ENCODE results near the gene ITGA3. TPM values are rescaled to one million over a fixed set of nuclear protein-coding genes. Genes with fewer than 3 reads are reported as not detected.
"Not testable (repeated sequence)": the region's sequence is repeated elsewhere in the genome, so short reads cannot be mapped to it uniquely, and the experiment has no call there.

ITGA3 gene
- total RNA-seq, 1 donor from 2014 or later: 14.5 TPM

DNA sequence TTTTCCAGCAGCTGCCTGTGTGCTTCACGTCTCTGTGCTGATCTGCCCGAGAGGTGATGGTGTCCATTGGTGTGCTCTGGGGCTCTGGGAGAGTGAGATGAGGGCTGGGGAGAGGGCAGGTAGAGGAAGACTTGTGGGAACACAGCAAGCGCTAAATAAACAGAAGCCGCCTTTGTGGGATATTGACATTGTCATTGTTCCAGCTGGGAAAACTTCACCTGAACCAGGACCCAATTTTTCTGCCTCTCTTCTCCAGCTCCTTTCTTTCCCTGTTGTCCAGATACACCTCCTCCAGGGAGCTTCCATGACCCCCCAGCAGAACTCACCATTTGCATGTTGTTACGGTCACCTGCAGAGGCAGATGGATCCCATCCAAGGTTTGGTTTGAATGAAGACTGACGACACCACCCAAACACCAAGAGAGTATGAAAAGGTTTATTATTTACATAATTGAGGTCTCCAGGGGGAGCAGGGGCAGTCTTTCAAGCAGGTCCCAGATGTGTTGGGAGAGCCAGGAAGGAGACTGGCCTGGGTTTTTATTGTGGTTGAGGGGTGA lies 3.6 kb upstream of the ITGA3 start:
- H3K27ac Mint-ChIP-seq: no peak overlapping the region
- H3K9me3 Mint-ChIP-seq: no peaks in the 10 kb centered on the region
- no peak overlapping the region for H3K4me3 Mint-ChIP-seq
- no peak for DNase-seq
- H3K36me3 Mint-ChIP-seq (ENCODE audit: low read depth): no peaks in the 10 kb centered on the region
- no peaks in the 10 kb centered on the region for H3K27me3 Mint-ChIP-seq
- peaks cover 53% of the 10 kb centered on the region for H3K4me1 Mint-ChIP-seq
- intact Hi-C loops (cut with micrococcal nuclease): no loop called here

- no peak overlapping the region for H3K4me3 Mint-ChIP-seq
- H3K36me3 Mint-ChIP-seq (ENCODE audit: low read depth): peaks cover 2% of the 10 kb centered on the region
- H3K27me3 Mint-ChIP-seq: peaks cover 3% of the 10 kb centered on the region
- no peak for DNase-seq
- intact Hi-C loops (cut with micrococcal nuclease): no loop called here
- peak overlapping the region; percentile 45 for H3K27ac Mint-ChIP-seq
- H3K4me1 Mint-ChIP-seq: peaks cover 50% of the 10 kb centered on the region
- H3K9me3 Mint-ChIP-seq: no peaks in the 10 kb centered on the region
These were observed 2.9 kb upstream of the ITGA3 start for GRCh38 chr17:50052822-50053653.

DNA sequence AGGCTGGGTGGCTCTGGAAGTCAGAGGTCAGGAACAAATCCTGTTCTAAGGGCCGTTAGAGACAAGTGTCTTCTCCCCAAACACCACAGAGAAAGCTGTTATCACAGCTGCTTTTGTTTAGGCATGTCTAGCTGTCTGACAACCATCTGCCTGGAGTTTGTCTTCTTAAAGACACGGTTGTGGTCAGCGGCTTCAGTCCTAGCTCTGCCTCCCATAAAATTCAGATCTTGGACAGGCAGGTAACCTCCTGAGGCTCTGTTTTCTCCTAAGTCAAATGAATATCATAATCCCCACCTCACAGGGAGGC lies 2.3 kb upstream of the ITGA3 start:
- H3K36me3 Mint-ChIP-seq (ENCODE audit: low read depth): peaks cover 2% of the 10 kb centered on the region
- H3K9me3 Mint-ChIP-seq: no peaks in the 10 kb centered on the region
- no peak for DNase-seq
- intact Hi-C loops (cut with micrococcal nuclease): no loop called here
- H3K27ac Mint-ChIP-seq: no peak overlapping the region
- peaks cover 51% of the 10 kb centered on the region for H3K4me1 Mint-ChIP-seq
- no peak overlapping the region for H3K4me3 Mint-ChIP-seq
- peaks cover 3% of the 10 kb centered on the region for H3K27me3 Mint-ChIP-seq

GRCh38 chr17:50055055-50055425 lies 870 bp upstream of the ITGA3 start:
- Mint-ChIP-seq H3K9me3 (no peaks in the 10 kb centered on the region), H3K36me3 (ENCODE audit: low read depth) (peaks cover 2% of the 10 kb centered on the region), H3K4me3 (peak overlapping the region; percentile 96), H3K4me1 (peaks cover 45% of the 10 kb centered on the region), H3K27ac (peak overlapping the region; percentile 82), H3K27me3 (peaks cover 3% of the 10 kb centered on the region)
- intact Hi-C loops (cut with micrococcal nuclease): loop anchor here (2.0 kb wide), 1 partner anchor 32 kb away; no protein-coding TSS in a partner anchor
- DNase-seq: peak; percentile 73

DNA sequence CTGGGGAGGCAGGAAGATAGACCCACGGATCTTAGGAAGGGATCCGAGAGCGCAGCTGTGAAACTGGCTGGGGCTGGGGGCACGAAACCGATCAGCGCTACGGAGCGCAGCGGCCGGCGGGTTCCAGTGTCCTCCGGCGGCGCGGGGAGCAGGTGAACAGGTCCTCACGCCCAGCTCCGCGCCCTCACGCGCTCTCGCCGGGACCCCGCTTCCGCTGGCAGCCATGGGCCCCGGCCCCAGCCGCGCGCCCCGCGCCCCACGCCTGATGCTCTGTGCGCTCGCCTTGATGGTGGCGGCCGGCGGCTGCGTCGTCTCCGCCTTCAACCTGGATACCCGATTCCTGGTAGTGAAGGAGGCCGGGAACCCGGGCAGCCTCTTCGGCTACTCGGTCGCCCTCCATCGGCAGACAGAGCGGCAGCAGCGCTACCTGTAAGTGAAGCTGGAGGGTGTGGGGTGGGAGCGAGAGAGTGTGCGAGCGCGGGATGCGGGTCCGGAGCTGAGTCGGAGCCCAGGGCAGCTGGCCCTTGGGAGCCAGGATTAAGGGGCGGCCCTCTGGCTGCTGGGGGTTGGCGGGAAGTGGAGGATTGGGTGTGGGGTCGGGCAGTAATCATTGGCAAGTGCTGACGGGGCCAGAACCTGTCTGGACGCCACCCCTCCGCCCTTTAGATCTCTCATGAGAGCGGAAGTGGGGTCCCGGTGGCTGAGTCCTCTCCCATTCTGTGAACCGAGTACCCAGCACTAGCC lies 479 bp downstream of the ITGA3 start:
- peak overlapping the region; percentile 96 for H3K4me3 Mint-ChIP-seq
- intact Hi-C loops (cut with micrococcal nuclease): loop anchor here (1.0 to 2.0 kb wide), 2 partner anchors 29 to 38 kb away; partner anchors contain the start of gene PDK2
- H3K36me3 Mint-ChIP-seq (ENCODE audit: low read depth): peaks cover 2% of the 10 kb centered on the region
- H3K27me3 Mint-ChIP-seq: peaks cover 3% of the 10 kb centered on the region
- H3K4me1 Mint-ChIP-seq: peaks cover 36% of the 10 kb centered on the region
- H3K27ac Mint-ChIP-seq: peak overlapping the region; percentile 69
- no peaks in the 10 kb centered on the region for H3K9me3 Mint-ChIP-seq
- peak; percentile 89 for DNase-seq

DNA sequence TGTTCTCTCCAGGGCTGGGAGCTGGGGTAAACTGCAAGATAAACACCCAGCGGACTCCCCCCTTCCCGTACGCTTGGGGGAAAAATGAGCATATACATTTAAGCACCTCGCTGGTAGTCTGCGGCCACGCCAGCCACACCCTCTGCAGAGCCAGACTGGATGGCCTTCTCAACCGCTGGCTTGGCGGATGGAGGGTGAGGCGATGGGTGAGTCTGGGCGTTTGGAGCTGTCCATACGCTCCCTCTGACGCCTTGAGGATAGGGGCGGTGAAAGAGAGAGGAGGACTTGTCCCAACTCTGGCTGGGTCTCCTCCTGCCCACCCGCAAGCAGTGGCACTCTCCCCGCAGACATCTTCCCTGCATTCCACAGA lies 1.0 kb downstream of the ITGA3 start:
- no peak for DNase-seq
- Mint-ChIP-seq H3K27ac (peak overlapping the region; percentile 69), H3K27me3 (peaks cover 3% of the 10 kb centered on the region), H3K4me1 (peaks cover 30% of the 10 kb centered on the region), H3K9me3 (no peaks in the 10 kb centered on the region), H3K36me3 (ENCODE audit: low read depth) (peaks cover 2% of the 10 kb centered on the region), H3K4me3 (peak overlapping the region; percentile 96)
- intact Hi-C loops (cut with micrococcal nuclease): loop anchor here (1.0 to 2.0 kb wide), 2 partner anchors 30 to 38 kb away; partner anchors contain the start of gene PDK2

DNA sequence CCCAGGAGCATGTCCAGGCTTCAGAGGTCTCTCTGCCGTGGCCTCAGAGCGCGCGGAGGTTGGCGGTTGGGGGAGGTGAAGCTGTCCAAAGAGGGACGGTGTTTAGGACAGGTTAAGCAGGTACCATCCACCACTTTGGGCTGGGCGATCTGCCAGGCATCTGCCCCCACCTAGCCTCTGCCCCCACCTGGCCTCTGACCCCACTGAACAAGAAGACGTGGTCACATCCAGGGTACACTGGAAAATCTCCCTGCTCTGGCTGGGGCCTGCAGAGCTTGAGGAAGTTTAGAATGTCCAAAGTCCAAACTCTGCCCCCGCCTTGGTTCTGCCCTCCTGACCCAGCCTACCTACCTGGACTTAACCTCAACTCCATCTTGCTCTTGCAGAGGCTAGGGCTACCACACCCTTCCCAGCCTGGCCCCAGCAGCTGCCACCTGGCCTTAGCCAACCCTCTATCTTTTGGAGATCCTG lies 1.6 kb downstream of the ITGA3 start:
- intact Hi-C loops (cut with micrococcal nuclease): loop anchor here (2.0 kb wide), 1 partner anchor 37 kb away; the partner anchor contains the start of gene PDK2
- peak overlapping the region; percentile 96 for H3K4me3 Mint-ChIP-seq
- peaks cover 2% of the 10 kb centered on the region for H3K36me3 Mint-ChIP-seq (ENCODE audit: low read depth)
- peaks cover 27% of the 10 kb centered on the region for H3K4me1 Mint-ChIP-seq
- H3K27ac Mint-ChIP-seq: no peak overlapping the region
- H3K9me3 Mint-ChIP-seq: no peaks in the 10 kb centered on the region
- no peak for DNase-seq
- peaks cover 3% of the 10 kb centered on the region for H3K27me3 Mint-ChIP-seq

DNA sequence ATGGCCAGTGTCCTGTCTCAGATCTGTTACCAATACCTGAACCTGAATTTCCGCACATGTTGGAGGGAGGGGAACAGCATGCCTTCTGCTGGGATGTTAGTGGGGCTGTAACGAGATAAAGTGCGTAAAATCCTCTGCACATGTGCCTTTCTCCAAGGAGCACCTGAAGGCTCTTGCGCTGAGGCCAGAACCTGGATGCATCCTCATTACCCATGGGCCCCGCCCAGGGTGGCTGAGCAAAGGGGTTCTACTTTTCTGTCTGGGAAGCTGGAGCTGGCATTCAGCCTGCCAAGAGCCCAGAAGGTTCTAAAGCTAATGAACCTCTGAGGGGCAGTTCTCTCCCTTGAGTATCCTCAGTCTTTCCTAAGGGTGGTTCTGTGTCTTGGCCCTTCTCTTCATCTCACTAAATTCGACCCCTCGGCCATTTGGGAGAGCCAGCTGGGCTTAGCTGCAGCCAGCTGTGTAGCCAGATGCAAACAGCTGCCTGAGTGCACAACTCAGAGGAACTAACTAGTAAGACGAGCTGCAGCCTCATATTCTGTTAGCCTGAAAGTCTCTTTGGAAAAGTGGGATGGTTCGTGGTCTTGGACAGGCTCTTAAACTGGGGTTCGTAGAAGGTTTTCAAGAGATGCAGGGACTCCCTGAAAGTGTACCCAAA lies 2.5 kb downstream of the ITGA3 start:
- no peaks in the 10 kb centered on the region for H3K9me3 Mint-ChIP-seq
- DNase-seq: no peak
- H3K27ac Mint-ChIP-seq: no peak overlapping the region
- peaks cover 3% of the 10 kb centered on the region for H3K27me3 Mint-ChIP-seq
- peaks cover 23% of the 10 kb centered on the region for H3K4me1 Mint-ChIP-seq
- H3K4me3 Mint-ChIP-seq: peak overlapping the region; percentile 10
- intact Hi-C loops (cut with micrococcal nuclease): no loop called here
- peaks cover 2% of the 10 kb centered on the region for H3K36me3 Mint-ChIP-seq (ENCODE audit: low read depth)

GRCh38 chr17:50059256-50059655 lies 3.3 kb downstream of the ITGA3 start:
- no peak overlapping the region for H3K27ac Mint-ChIP-seq
- no peak for DNase-seq
- H3K4me1 Mint-ChIP-seq: peaks cover 23% of the 10 kb centered on the region
- H3K27me3 Mint-ChIP-seq: peaks cover 3% of the 10 kb centered on the region
- intact Hi-C loops (cut with micrococcal nuclease): no loop called here
- H3K4me3 Mint-ChIP-seq: no peak overlapping the region
- H3K36me3 Mint-ChIP-seq (ENCODE audit: low read depth): peaks cover 2% of the 10 kb centered on the region
- no peaks in the 10 kb centered on the region for H3K9me3 Mint-ChIP-seq

- Mint-ChIP-seq H3K27me3 (peaks cover 3% of the 10 kb centered on the region), H3K4me1 (peaks cover 23% of the 10 kb centered on the region), H3K4me3 (no peak overlapping the region), H3K9me3 (no peaks in the 10 kb centered on the region), H3K36me3 (ENCODE audit: low read depth) (peaks cover 2% of the 10 kb centered on the region), H3K27ac (no peak overlapping the region)
- intact Hi-C loops (cut with micrococcal nuclease): no loop called here
- no peak for DNase-seq
These were observed 3.9 kb downstream of the ITGA3 start for GRCh38 chr17:50059759-50060273.

GRCh38 chr17:50060951-50061712 lies 5.2 kb downstream of the ITGA3 start:
- DNase-seq: no peak
- intact Hi-C loops (cut with micrococcal nuclease): no loop called here
- H3K27ac Mint-ChIP-seq: no peak overlapping the region
- peaks cover 2% of the 10 kb centered on the region for H3K36me3 Mint-ChIP-seq (ENCODE audit: low read depth)
- H3K4me1 Mint-ChIP-seq: peaks cover 18% of the 10 kb centered on the region
- no peak overlapping the region for H3K4me3 Mint-ChIP-seq
- H3K9me3 Mint-ChIP-seq: no peaks in the 10 kb centered on the region
- H3K27me3 Mint-ChIP-seq: peaks cover 3% of the 10 kb centered on the region

DNA sequence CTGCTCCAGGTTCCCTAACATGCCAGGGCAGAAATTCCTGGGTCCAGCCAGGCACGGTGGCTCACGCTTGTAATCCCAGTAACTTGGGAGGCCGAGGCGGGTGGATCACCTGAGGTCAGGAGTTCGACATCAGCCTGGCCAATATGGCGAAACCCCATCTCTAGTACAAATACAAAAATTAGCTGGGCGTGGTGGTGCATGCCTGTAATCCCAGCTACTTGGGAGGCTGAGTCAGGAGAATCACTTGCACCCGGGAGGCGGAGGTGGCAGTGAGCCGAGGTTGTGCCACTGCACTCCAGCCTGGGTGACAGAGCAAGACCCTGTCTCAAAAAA lies 5.8 kb downstream of the ITGA3 start:
- H3K9me3 Mint-ChIP-seq; intact Hi-C loops (cut with micrococcal nuclease); DNase-seq; H3K36me3 Mint-ChIP-seq (ENCODE audit: low read depth); H3K4me3 Mint-ChIP-seq; H3K27ac Mint-ChIP-seq; H3K27me3 Mint-ChIP-seq: not testable (repeated sequence)
- H3K4me1 Mint-ChIP-seq: peaks cover 14% of the 10 kb centered on the region
